GM19372 (cell line): ENCODE measurements around the gene LTBP3.

Experiments
- ATAC-seq: cut with Tn5 transposase; IDR thresholded peaks from one replicate; pipeline ENCODE4 v1.9.1; 2021; ENCODE audit warnings: mild to moderate bottlenecking, low read depth, moderate library complexity; ENCODE audit not compliant: unreplicated experiment

LTBP3 gene

DNA sequence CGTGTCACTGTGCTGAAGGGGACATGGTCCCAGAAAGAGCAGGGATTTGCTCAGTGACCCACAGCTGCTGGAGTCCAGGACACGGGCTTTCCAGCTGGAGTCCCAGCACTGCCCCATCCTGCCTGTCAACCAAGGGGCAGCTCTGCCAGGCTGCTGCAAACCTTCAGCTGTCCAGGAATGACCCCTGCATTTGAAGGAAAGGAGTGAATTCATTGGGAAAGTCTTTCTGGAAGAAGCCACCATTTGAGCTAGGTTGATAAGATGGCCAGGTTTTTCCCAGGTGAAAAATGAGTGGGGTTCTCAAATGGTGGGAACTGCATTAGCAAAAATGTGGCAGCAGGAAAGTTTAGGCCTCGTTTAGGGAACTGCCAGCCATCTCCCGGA is 28.1 kb upstream of the LTBP3 start:
- ATAC-seq, result no peak

DNA sequence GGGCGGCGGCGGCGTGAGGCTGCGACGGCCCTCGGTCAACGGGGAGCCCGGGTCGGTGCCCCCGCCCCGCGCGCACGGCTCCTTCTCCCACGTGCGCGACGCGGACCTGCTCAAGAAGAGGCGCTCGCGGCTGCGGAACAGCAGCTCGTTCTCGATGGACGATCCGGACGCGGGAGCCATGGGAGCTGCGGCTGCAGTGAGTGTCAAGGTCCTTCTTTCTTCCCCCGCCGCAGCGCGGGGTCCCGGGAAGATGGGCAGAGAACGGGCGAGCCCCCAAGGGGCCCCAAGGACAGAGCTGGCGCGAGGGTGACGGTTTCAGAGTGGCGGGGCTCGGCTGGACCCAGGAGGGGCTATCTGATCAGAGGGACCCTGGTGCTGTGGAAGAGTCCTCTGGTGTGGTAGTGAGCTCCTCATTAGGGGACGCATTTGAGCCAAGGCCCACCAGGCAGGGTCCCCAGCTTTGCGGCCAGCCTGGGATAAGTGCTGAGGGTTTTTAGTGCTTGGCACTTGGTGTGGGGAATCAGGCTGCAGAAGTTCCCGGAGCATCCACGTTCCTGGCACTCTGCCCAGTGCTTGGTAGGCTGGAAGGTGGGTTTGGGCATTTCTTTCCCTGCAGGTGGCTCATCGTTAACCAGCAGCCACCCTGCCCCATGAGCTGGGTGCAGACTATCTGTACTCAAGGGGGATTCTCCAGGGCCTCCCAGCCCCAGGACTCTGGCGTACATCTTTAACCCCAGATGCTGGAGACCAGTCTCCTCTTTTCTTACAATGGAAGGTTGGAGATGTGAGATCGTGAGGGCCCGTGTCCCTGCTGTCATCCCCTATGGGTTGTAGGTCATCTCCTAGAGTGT is 27.5 kb upstream of the LTBP3 start:
- ATAC-seq, result no peak

DNA sequence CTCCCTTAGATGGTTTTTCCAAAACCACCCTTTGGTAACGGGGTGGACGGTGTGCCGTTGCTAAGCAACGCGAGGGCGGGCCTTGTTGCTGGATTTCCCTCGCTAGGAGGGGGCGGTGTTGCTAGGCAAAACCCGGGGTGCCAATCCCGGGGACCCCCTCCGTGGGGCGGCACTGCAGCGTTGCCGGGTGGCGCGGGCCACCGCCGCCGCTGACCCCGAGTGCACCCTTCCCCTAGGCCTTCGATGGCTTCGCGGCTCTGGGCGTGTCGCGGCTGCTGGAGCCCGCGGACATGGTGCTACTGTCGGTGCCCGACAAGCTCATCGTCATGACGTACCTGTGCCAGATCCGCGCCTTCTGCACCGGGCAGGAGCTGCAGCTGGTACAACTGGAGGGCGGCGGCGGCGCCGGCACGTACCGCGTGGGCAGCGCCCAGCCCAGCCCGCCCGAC is 26.6 kb upstream of the LTBP3 start:
- no peak for ATAC-seq

DNA sequence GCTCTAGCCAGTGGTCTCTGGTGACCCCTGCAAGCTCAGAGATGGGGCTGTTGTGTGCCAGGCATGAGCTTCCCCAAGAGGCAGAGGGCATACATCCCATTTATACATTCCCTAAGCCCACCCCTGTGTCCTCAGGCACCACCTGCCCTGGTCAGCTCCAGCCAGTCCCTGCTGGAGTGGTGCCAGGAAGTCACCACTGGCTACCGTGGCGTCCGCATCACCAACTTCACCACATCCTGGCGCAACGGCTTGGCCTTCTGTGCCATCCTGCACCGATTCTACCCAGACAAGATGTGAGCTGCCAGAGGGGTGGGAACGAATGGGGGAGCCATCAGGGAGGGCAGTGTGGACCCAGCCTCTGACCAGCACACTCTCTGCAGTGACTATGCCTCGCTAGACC is 25.9 kb upstream of the LTBP3 start:
- ATAC-seq, result no peak

DNA sequence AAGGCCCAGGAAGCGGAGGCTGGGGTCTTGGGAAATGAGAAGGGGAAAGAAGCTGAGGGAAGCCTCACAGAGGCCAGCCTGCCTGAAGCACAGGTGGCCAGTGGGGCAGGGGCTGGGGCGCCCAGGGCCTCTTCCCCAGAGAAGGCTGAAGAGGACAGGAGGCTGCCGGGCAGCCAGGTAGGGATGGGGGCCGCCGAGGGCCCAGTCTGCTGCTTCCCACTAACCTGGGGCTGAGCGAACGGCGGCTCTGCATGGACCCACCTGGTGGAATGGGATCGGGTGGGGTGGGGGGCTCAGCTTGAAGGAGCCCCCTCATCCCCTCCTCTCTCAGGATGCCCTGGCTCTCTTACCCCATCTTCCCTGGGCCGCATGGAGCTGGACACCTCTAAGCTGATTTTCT is 25.4 kb upstream of the LTBP3 start:
- ATAC-seq, result no peak

DNA sequence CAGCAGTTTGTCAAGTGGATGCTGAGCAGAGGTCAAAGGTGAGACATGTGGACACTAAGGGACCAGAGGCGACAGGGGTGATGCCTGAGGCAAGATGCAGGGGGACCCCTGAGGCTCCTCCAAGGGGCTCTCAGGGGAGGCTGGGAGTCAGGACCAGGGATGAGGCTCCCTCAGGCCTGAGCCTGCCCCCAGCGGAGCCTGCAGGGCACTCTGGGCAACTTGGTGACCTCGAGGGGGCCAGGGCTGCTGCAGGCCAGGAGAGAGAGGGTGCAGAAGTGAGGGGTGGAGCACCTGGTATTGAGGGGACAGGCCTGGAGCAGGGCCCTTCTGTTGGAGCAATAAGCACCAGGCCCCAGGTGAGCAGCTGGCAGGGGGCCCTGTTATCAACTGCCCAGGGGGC is 23.8 kb upstream of the LTBP3 start:
- ATAC-seq, result no peak

DNA sequence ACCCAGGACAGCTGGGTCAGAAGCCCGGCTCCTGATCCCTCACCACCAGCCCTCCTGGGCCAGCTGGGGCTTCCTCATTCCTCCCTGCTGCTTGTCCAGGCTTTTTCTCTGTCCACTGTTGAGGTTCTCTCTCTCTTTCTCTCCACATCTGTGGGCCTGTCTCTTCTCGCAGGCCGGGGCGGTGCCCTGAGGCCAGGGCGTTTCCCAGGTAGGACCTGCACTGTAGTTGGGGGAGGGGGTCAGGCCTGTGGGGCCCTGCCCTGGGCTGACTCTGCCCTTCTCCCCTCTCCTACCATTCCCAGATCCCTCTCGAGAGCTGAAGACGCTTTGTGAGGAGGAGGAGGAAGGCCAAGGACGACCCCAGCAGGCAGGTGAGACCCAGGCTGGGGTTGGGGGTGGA is 22.6 kb upstream of the LTBP3 start:
- no peak for ATAC-seq

DNA sequence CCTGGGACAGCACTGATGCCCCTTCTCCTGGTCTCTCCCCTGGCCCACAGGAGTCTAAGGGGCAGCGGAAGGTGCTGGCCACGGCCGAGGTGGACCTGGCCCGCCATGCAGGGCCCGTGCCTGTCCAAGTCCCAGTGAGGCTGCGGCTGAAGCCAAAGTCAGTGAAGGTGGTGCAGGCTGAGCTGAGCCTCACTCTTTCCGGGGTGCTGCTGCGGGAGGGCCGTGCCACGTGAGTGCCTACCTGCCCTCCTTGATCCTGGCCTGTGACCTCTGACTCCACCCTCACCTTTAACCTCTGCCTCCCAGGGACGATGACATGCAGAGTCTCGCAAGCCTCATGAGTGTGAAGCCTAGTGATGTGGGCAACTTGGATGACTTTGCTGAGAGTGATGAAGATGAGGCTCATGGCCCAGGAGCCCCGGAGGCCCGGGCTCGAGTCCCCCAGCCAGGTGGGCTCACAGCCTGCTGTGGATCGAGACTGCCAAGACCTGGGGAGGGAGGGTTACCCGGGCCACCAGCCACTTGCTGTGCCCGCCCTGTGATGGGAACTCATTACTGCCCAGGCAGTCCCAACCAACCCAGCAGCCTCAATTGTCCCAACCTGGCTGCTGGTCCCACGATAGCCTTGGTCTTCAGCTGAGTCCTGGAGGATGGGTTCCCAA is 22.0 kb upstream of the LTBP3 start:
- no peak for ATAC-seq

DNA sequence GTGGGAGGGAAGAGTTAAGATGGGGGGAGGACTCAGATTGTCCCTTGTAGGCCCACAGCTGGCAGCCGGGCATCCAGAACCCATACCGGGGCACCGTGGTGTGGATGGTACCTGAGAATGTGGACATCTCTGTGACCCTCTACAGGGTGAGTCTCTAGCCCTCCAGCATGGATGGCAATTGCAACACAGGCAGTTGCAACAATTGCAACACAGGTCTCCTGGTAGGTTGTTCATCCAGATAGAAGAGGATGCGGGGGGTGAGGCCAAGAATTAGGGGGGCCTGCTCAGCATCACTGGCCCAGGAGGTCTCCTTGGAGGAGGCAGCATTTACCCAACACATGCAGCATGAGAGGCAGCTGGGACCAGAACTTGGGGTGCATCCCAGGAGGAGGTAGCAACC is 21.1 kb upstream of the LTBP3 start:
- no peak for ATAC-seq

DNA sequence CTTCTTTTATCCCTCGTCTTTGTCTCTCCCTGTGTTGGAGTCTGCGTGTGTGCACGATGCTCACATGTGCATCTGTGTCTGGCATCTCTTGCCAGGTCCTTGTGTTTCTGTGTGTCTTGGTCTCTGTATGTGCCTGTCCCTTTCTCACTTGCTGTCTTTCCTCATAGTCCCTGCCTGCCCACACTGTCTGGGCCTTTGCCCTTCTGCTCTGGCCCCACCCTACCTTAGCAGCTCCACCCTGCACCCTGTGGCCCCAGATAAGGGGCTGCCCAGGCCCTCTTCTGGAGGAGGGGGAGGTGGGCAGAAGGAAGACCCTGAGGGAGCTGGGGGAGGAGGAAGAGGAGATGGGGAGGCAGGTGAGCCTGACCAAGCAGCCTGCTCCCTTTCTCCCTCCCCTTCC is 20.5 kb upstream of the LTBP3 start:
- no peak for ATAC-seq

DNA sequence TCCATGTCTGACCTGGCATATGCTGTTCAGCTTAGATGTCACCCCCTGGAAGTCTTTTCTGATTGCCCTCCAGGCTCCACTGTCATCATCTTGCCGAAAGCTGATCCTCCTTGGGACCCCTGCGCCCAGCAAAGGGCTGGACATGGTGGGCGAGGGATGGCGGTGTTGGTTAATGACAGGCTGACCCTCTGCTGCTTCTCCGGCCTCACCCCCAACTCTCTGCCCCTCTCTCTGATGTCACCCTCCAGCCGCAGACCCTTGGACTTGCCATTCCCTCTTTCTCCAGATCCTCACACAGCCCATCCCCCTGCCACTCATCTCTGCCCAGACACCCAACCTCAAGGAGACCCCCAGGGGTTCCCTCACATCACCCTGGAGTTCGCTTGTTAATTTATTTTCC is 20.0 kb upstream of the LTBP3 start:
- no peak for ATAC-seq

DNA sequence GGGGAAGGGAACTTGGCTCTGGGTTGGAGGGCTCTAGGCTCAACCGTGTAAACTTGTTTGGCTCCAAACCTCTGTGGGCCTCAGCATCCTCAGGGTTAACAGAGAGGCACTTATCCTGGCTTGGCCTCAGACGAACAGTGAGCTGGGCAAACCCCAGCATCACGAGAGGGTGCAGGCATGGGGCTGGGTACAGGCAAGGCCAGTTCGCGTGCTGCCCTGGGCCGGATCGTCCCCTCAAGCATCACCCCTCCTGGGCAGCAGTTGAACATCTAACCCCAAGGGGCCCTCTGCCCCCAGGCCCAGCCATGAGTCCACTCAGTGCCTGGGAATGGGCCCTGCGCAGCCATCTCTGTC is 19.6 kb upstream of the LTBP3 start:
- ATAC-seq, result no peak

DNA sequence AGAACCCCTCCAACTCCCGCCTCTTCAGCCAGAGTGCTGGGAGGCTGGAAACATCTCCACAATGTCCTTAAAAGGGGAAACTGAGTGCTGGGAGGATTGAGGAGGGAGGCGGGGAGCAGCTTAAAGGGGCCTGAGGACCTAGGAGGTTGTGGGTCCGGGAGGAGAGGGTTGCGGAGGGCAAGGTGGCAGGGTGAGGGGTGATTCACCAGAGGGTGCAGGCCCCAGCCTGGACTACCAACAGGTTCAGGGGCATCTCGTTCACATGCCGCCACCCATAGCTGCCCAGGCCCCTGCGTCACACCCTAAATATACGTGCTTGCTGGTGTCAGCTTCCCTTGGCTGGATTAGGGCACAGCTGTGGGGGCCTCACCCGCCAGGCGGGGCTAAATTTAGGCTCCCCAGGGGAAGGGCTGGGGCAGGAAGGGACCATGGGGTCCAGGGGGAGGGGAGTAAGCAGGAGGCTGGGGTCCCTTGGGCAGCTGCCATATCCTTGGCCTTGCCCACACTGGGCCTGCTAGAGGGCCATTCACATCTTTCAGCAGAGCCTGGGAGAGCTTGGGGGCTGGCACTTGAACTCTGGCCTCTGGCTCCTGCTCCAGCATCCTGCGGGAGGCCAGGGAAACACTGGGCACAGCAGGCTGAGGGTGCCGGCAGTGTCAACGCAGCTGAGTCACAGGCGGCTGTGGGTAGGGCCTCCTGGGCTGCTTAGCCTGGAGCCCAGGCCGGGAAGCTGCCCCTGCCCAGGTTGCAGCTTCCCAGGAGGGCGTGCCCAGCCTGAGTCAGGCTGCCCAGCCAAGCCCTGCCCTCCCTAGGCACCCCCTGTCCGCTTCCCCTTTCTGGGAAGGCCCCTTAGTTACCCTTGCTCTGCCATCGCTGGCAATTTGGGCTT is 19.0 kb upstream of the LTBP3 start:
- no peak for ATAC-seq

DNA sequence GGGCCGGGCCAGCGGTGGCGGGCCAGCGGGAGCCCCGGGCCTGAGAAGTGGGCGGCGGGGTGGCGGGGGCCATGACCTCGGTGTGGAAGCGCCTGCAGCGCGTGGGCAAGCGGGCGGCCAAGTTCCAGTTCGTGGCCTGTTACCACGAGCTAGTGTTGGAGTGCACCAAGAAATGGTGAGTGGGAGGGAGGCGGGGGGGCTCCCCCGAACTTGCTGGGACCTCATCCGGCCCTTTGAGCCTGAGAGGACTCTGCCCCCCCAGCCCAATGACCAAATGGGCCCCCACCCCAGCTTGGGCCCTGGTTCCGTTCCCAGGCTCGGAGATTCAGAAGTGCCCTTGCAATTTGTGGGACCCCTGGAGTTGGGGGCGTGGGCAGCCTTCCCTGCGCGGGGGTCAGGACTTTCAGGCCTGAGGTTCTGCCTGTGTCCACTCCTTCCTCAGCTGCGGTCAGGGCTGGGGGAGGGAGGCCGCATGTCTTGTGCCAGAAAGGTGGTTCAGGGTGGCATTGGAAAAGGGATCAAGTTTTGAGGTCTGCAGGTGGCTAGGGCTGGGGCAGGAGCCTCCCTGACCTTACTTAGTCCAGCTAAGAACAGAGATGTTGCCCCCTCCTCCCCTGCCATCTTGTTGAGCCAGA is 18.2 kb upstream of the LTBP3 start:
- ATAC-seq, result no peak

DNA sequence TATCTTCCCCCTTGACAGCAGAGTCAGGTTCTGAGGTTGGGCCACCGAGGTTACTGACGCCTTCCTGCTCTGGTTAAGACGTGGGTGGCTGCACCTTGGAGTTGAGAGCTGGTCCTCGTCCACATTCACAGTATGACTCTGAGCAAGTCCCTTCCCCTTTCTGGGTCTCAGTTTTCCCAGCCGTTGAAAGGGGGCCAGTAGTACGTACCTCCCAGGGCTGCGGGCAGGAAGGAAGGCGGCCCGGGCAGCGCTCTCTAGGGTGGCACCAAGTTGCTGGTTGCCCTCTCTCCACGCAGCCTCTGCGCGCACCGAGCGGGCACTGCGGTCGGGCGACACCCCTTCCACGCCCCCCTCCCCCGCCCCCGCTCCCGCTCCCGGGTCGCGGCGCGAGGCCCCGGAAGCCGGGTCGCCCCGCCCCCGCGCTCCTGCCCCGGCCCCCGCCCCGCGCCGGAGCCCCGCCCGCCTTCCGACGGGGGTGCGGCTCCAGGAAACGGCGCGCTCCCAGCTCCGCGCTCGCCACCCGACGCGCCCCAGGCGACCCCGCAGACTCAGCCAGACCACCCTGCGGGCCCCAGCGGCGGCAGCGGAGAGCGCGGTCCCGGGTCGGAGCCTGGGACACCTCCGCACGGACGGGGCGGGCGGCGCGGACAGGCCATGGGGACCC is 17.5 kb upstream of the LTBP3 start, which contains the start of gene EHBP1L1:
TSS of gene EHBP1L1 (plus strand) at position 486 of the 664 bp plus-strand sequence. CDS start 250 bp downstream, outside the sequence.
- no peak for ATAC-seq

DNA sequence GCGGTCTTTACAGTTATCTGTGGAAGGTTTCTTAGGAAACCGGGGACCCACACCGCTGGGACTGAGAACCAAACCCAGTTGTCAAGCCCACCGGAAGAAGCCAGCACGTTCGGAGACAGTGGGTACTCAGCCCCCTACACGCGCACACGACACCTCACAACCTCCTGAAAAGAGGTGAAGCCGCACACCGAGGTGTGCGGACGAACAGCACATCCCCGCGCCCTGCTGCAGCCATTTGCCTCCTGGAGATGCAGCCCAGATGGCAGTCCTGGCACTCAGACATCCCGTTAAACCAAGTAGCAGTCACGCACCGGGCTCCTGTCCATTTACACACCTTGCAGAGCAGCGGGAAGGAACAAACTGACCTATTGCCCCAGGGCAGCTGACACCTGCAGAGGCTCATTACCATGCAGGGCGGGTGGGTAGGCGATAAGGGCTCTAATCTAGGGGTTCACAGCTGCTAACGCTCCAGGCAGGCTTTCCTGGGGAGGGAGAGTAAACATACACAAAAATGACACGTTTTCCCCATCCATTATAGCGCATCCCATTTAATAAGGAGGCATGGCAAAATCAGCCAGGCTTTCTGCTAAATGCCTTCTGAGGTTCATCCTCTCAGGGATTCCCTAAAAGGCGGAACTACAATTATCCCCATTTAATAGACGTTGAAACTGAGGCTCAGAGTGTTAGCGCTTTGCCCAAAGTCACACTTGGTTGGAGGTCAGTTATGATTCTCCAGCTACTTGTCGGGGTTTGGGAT is 16.8 kb upstream of the LTBP3 start:
- no peak for ATAC-seq

DNA sequence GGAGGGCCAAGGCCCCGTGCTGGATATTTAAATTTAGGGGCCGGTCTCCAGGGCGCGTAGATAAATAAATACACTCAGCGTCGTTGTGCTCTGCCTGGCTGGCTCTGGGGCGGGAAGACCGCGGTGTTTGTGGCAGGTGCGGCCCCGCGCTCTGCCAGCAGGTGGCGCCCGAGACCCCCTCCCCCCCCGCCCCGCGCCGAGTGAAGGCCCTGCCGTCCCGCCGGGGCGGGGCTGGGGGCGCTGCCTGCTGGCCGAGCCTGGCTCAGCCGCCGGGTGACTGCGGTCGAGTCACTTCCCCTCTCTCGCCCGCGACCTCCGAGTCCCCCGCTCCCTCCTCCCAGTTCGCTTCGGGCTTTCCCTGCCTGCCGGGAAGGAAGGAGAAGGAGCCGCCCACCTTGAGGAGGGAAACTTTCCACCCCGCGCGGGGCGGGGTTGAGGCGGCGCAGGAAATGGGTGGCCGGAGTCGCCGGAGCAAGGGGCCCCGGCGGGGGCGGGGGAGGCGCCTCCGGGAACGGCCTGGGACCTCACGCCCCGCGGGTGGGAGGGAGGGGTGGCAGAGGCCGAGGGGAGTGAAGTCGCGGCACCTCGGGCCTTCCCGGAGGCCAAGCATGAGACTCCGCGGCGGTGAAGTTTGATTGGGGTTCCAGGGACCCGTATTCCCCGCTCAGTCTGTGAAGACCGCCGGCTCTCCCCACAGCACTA is 16.1 kb upstream of the LTBP3 start:
- peak; percentile 30 for ATAC-seq

DNA sequence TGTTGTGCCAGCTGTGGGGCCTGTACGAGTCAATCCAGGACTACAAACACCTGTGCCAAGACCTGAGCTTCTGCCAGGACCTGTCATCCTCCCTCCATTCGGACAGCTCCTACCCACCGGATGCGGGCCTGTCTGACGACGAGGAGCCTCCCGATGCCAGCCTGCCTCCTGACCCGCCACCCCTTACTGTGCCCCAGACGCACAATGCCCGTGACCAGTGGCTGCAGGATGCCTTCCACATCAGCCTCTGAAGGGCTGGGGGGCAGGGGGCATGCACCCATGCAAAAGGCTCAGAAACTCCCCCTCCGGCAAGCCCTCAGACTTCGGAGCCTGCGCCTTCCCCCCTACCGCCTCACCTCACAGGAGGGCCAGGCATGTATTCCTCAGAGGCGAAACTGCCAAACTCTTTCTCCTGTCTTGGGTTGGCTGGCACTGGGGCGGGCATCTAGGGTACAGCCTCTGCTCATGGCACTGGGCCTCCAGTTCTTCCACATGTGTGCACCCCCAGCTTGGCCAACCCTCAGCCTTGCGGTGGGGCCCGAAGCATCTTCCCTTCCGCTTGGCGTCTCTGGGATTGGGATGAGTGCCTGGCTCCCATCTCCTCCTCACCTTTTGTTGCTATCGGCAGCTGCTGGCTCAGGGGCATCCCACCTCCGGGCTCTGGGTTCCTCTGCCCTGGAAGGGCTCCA is 15.4 kb upstream of the LTBP3 start:
- ATAC-seq, result no peak
